GM23248 (cell line): ENCODE measurements around the gene PAQR5. TPM values are rescaled to one million over a fixed set of nuclear protein-coding genes. Genes with fewer than 3 reads are reported as not detected.

Experiments
- DNase-seq: peaks from one replicate; pipeline ENCODE4 v3.0.0-alpha.2; 2015
- H2AFZ ChIP-seq: fragments of 200-600 bp; sonication (generic); 2 replicates; pipeline ENCODE4 v1.6.1; 2016; ENCODE audit warnings: antibody characterized with exemption
- H3F3A ChIP-seq: fragments of 200-600 bp; sonication (generic); 2 replicates; pipeline ENCODE4 v1.6.1; 2016; ENCODE audit warnings: mild to moderate bottlenecking, antibody characterized with exemption, mixed run types; ENCODE audit not compliant: insufficient read depth
- H3K27ac ChIP-seq: fragments of 200-600 bp; sonication (generic); 2 replicates; pipeline ENCODE4 v1.5.1; 2016; ENCODE audit warnings: mild to moderate bottlenecking
- H3K27me3 ChIP-seq: fragments of 200-600 bp; sonication (generic); replicated peaks from 2 replicates; pipeline ENCODE4 v1.6.1; 2016; ENCODE audit warnings: mild to moderate bottlenecking; ENCODE audit not compliant: insufficient read depth
- H3K36me3 ChIP-seq: fragments of 200-600 bp; sonication (generic); 2 replicates; pipeline ENCODE4 v1.6.1; 2016; ENCODE audit warnings: low read depth, mild to moderate bottlenecking
- H3K4me1 ChIP-seq: fragments of 200-600 bp; sonication (generic); 2 replicates; pipeline ENCODE4 v1.6.1; 2016; ENCODE audit warnings: mild to moderate bottlenecking; ENCODE audit not compliant: insufficient read depth
- H3K4me2 ChIP-seq: fragments of 200-600 bp; sonication (generic); one replicate; pipeline ENCODE4 v1.6.1; 2016; ENCODE audit warnings: mild to moderate bottlenecking; ENCODE audit not compliant: unreplicated experiment
- H3K4me3 ChIP-seq: fragments of 200-600 bp; sonication (generic); 2 replicates; pipeline ENCODE4 v1.5.1; 2016; ENCODE audit warnings: mild to moderate bottlenecking
- H3K79me2 ChIP-seq: fragments of 200-600 bp; sonication (generic); 2 replicates; pipeline ENCODE4 v1.6.1; 2016; ENCODE audit warnings: mild to moderate bottlenecking; ENCODE audit not compliant: insufficient read depth
- H3K9ac ChIP-seq: fragments of 200-600 bp; sonication (generic); 2 replicates; pipeline ENCODE4 v1.6.1; 2016; ENCODE audit warnings: mild to moderate bottlenecking
- H3K9me2 ChIP-seq: fragments of 200-600 bp; sonication (generic); 2 replicates; pipeline ENCODE4 v1.6.1; 2016; ENCODE audit warnings: mixed run types, mild to moderate bottlenecking, moderate library complexity; ENCODE audit not compliant: insufficient read depth
- H3K9me3 ChIP-seq: fragments of 200-600 bp; sonication (generic); one replicate; pipeline ENCODE4 v1.6.1; 2017; ENCODE audit warnings: low read depth
- H4K20me1 ChIP-seq: fragments of 200-600 bp; sonication (generic); 2 replicates; pipeline ENCODE4 v1.6.0; 2016; ENCODE audit not compliant: insufficient read depth
- EZH2 ChIP-seq: fragments of 200-600 bp; sonication (generic); IDR thresholded peaks from 2 replicates; pipeline ENCODE4 v1.6.1; 2018; ENCODE audit warnings: antibody characterized with exemption, mild to moderate bottlenecking; ENCODE audit not compliant: insufficient read depth, poor library complexity, severe bottlenecking
- EZH2phosphoT487 ChIP-seq: fragments of 200-600 bp; sonication (generic); IDR thresholded peaks from 2 replicates; pipeline ENCODE4 v1.6.1; 2018; ENCODE audit warnings: antibody characterized with exemption, moderate library complexity, mild to moderate bottlenecking, low read depth; ENCODE audit not compliant: insufficient read depth
- WGBS, 2 experiments: methylation state at CpG; one replicate each; pipeline ENCODE4 v1.1.6; 2015 to 2017; ENCODE audit warnings: low lambda C conversion rate in 2 of 2, low coverage in 1 of 2; ENCODE audit errors: missing lambda C conversion rate in 2 of 2; 5-methylcytosine and 5-hydroxymethylcytosine counted together
- in situ Hi-C: fragments of 300-500 bp; cut with MboI; formaldehyde crosslinking; loops from 2 replicates; pipeline ENCODE4 v1.15.0; 2020
- polyA plus RNA-seq: library from polyadenylated mRNA; unstranded; fragments of >200 nt; fragmentation: Nextera tagmentation; extraction: Ambion mirVana; gene quantifications from 2 replicates; pipeline ENCODE4 v1.2.1, GENCODE V29; 2016
- total RNA-seq: library from RNA; depleted of rRNA; stranded (reverse); fragments of >200 nt; shearing (Covaris generic); gene quantifications from 2 replicates; pipeline ENCODE4 v1.2.3, GENCODE V29; 2014

Gene PAQR5
- total and polyA plus RNA-seq, 2 experiments from 2014 or later: 3.8 to 5.7 TPM

DNA sequence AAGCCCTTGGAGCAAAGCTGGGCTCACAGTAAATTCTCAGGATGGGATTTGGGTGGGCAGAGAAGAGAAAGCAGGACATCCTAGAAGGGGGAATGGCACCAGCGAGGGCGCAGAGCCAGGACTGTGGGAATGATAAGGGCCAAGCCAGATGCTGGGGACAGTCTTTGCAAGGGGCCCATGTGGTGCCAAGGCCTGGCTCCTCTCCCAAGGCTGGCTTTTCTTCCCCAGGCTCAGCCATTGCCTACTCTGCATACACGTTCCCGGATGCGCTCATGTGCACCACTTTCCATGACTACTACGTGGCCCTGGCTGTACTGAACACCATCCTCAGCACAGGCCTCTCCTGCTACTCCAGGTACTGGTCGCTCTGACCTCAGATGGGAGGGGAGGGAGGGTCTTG lies 90.7 kb downstream of the PAQR5 start:
- in situ Hi-C loops: loop anchor here (25.0 kb wide), 1 partner anchor 327 kb away; no protein-coding TSS in a partner anchor
- Histone ChIP-seq H3F3A (no peaks in the 10 kb centered on the region), H3K36me3 (no peaks in the 10 kb centered on the region), H3K4me3 (no peak overlapping the region), H3K27ac (no peak overlapping the region), H2AFZ (no peak overlapping the region), H3K9me2 (no peaks in the 10 kb centered on the region), H3K9me3 (no peaks in the 10 kb centered on the region), H3K79me2 (no peaks in the 10 kb centered on the region), H3K27me3 (no peaks in the 10 kb centered on the region), H3K9ac (no peak overlapping the region), H4K20me1 (no peaks in the 10 kb centered on the region), H3K4me1 (peaks cover 22% of the 10 kb centered on the region), H3K4me2 (no peak overlapping the region)
- DNase-seq: no peak
- TF ChIP-seq EZH2phosphoT487 (no peak), EZH2 (no peak)
- 89 to 93% methylated on average over 6 to 7 of the region's 7 CpGs for WGBS, 2 experiments

DNA sequence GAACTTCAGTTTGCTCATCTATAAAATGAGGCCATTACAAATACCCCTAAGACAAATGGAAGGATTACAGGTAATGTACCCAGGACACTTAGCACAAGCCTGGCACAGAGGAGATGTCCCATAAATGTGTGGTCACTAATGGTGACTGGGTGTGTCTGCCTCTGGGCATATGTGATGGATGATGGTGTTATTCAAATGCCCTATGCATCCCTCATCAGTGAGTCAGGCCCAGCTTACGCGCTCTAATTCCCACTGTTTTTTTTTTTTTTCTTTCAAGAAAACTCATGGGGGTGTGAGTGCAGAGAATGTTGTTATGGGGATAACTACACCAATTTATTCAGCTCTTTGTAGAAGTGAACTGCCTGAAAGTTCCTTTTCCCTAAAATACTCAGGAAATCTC lies 91.9 kb downstream of the PAQR5 start:
- no peaks in the 10 kb centered on the region for H3K9me2 ChIP-seq

GRCh38 chr15:69391046-69391757 lies 92.5 kb downstream of the PAQR5 start:
- in situ Hi-C loops: loop anchor here (25.0 kb wide), 1 partner anchor 329 kb away; no protein-coding TSS in a partner anchor
- TF ChIP-seq EZH2 (no peak), EZH2phosphoT487 (no peak)
- Histone ChIP-seq H3K4me2 (peak overlapping the region; percentile 57), H3K79me2 (no peaks in the 10 kb centered on the region), H3K9me3 (no peaks in the 10 kb centered on the region), H3K4me3 (no peak overlapping the region), H4K20me1 (no peaks in the 10 kb centered on the region), H3K4me1 (peaks cover 22% of the 10 kb centered on the region), H3K27me3 (no peaks in the 10 kb centered on the region), H2AFZ (no peak overlapping the region), H3F3A (no peaks in the 10 kb centered on the region), H3K27ac (peak overlapping the region; percentile 69), H3K36me3 (no peaks in the 10 kb centered on the region), H3K9ac (peak overlapping the region; percentile 59), H3K9me2 (no peaks in the 10 kb centered on the region)
- WGBS, 2 experiments: 82 to 92% methylated on average over 11 of the region's 11 CpGs
- peak; percentile 10 for DNase-seq

More for the DNA sequence above, 91.9 kb downstream of the PAQR5 start:
- Histone ChIP-seq H3K27me3 (no peaks in the 10 kb centered on the region), H3F3A (no peaks in the 10 kb centered on the region), H3K9me3 (no peaks in the 10 kb centered on the region), H3K4me2 (peak overlapping the region; percentile 57), H3K36me3 (no peaks in the 10 kb centered on the region), H3K4me1 (peaks cover 22% of the 10 kb centered on the region), H3K4me3 (no peak overlapping the region), H2AFZ (no peak overlapping the region), H4K20me1 (no peaks in the 10 kb centered on the region), H3K79me2 (no peaks in the 10 kb centered on the region), H3K27ac (peak overlapping the region; percentile 69), H3K9ac (peak overlapping the region; percentile 59)
- WGBS, 2 experiments: 0 to 9% methylated on average over 2 of the region's 2 CpGs
- no peak for TF ChIP-seq EZH2
- no peak for TF ChIP-seq EZH2phosphoT487
- in situ Hi-C loops: loop anchor here (25.0 kb wide), 1 partner anchor 328 kb away; no protein-coding TSS in a partner anchor
- peak; percentile 94 for DNase-seq

DNA sequence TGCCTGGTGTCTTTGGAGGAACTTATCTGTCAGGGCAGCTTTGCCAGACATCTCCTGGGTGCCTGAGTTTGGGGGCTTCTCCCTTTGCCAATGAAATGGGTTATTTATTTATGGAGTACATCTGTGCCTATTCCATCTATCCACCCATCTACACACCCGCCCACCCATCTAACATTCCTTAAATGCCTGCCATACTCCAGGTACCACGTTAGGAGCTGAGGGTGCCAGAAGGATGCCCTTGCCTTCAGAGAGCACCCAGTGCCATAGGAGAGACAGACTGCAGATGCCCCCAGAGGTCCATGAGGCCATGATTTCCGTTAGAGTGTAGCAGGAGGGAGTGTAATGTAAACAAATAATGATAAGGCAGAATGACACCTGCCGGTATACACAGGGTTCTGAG lies 93.6 kb downstream of the PAQR5 start:
- H3K36me3 ChIP-seq: no peaks in the 10 kb centered on the region
- WGBS, 2 experiments: 57% methylated on average over 4 of the region's 4 CpGs
- H3K9ac ChIP-seq: no peak overlapping the region
- no peaks in the 10 kb centered on the region for H3K27me3 ChIP-seq
- in situ Hi-C loops: loop anchor here (25.0 kb wide), 1 partner anchor 330 kb away; no protein-coding TSS in a partner anchor
- H3K9me2 ChIP-seq: no peaks in the 10 kb centered on the region
- no peak overlapping the region for H3K4me2 ChIP-seq
- H2AFZ ChIP-seq: no peak overlapping the region
- no peak overlapping the region for H3K4me3 ChIP-seq
- H3K9me3 ChIP-seq: no peaks in the 10 kb centered on the region
- TF ChIP-seq EZH2phosphoT487 (no peak), EZH2 (no peak)
- H3F3A ChIP-seq: no peaks in the 10 kb centered on the region
- H3K27ac ChIP-seq: no peak overlapping the region
- H4K20me1 ChIP-seq: no peaks in the 10 kb centered on the region
- H3K79me2 ChIP-seq: no peaks in the 10 kb centered on the region
- no peak for DNase-seq
- H3K4me1 ChIP-seq: peaks cover 22% of the 10 kb centered on the region
